ENCODE data around the gene MINAR1. TPM values are rescaled to one million over a fixed set of nuclear protein-coding genes. Genes with fewer than 3 reads are reported as not detected.

MINAR1 gene
- total RNA-seq, 4 donors from 2014 or later, result 0.05 to 1.1 (median 0.30) TPM

DNA sequence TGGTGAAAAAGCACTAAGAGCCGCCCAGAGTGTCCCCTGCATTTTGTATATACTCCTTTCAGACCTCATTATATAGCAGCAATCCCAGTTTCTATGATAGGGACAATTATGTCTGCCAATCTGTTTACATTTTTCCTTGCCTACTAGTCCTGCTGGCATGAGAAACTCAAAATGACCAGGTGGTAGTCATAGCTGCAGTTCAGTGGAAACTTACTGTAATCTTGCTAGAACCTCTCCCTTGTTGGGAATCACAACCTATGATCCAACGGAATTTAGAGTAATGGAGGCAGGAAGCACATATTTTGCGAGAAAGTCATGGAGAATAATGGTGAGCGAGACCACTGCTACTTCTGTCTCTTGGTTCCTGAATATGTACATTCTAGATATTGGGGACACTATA, 28.6 kb upstream of the MINAR1 start:
- TF ChIP-seq, protein P1, sequence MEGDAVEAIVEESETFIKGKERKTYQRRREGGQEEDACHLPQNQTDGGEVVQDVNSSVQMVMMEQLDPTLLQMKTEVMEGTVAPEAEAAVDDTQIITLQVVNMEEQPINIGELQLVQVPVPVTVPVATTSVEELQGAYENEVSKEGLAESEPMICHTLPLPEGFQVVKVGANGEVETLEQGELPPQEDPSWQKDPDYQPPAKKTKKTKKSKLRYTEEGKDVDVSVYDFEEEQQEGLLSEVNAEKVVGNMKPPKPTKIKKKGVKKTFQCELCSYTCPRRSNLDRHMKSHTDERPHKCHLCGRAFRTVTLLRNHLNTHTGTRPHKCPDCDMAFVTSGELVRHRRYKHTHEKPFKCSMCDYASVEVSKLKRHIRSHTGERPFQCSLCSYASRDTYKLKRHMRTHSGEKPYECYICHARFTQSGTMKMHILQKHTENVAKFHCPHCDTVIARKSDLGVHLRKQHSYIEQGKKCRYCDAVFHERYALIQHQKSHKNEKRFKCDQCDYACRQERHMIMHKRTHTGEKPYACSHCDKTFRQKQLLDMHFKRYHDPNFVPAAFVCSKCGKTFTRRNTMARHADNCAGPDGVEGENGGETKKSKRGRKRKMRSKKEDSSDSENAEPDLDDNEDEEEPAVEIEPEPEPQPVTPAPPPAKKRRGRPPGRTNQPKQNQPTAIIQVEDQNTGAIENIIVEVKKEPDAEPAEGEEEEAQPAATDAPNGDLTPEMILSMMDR (IDR thresholded peaks at IDR 0.05 in 4 of 5, conservative IDR thresholded peaks at IDR 0.05 in 1 of 5), result no peak
- TF ChIP-seq POLR2A (IDR thresholded peaks at IDR 0.05), result no peak
- ATAC-seq (no peak), DNase-seq (no peak)
- Histone ChIP-seq H3K9me3 (no peaks in the 10 kb centered on the region), H3K27ac (no peak overlapping the region), H3K4me3 (no peak overlapping the region), H3K4me1 (no peaks in the 10 kb centered on the region), H3K36me3 (no peaks in the 10 kb centered on the region), H3K27me3 (no peaks in the 10 kb centered on the region)
- intact Hi-C loops (cut with DNase I; ENCODE audit: low total_unique reads) (no loop called here), in situ Hi-C loops (cut with MboI; ENCODE audit: low sequenced_read_pairs in 4 of 4) (no loop called here)

DNA sequence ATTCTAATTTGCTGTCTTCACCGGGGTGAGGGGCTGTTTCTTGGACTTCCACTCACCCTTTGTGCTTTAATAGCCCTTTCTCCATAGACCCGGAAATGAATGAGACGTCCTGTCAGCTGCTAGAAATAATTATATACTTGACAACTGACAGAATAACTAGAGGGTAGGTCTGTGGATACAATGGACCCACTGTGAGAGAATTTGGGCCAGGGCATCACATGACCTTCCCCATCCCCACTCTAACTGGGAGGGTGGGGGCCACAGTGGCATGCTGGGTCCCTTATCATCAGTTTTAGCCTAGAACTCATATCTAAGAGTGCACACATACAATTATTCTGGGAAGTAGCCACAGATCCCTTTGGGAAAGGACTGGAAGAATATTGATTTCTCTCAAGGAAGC, 25.9 kb upstream of the MINAR1 start:
- Histone ChIP-seq H3K4me3 (no peak overlapping the region), H3K9me3 (no peaks in the 10 kb centered on the region), H3K36me3 (no peaks in the 10 kb centered on the region), H3K4me1 (no peaks in the 10 kb centered on the region), H3K27ac (no peak overlapping the region), H3K27me3 (no peaks in the 10 kb centered on the region)
- ATAC-seq (no peak), DNase-seq (no peak)
- intact Hi-C loops (cut with DNase I; ENCODE audit: low total_unique reads) (no loop called here), in situ Hi-C loops (cut with MboI; ENCODE audit: low sequenced_read_pairs in 4 of 4) (no loop called here)
- TF ChIP-seq POLR2A (IDR thresholded peaks at IDR 0.05), result no peak
- TF ChIP-seq, protein P1 (IDR thresholded peaks at IDR 0.05 in 4 of 5, conservative IDR thresholded peaks at IDR 0.05 in 1 of 5), result no peak

DNA sequence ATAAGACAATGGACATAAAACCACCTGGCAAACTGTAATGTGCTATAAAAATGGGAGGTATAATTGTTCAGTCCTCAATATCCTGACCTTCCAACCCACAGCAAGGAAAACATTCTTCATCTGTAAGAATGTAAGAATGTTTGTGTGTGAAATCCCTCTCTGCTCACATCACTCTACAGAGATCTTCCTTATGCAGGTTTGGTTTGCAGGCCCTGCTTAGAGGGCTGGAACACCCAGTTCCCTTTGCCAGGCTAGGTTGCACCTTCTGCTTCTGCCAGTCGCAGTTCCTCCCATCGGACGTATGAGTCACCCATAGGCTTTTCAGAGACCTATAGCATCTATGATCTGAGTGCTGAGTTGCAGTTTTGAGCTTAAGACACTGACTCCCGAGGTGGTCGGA, 24.1 kb upstream of the MINAR1 start:
- ATAC-seq, result no peak
- Histone ChIP-seq H3K27me3 (no peaks in the 10 kb centered on the region), H3K27ac (no peak overlapping the region), H3K36me3 (no peaks in the 10 kb centered on the region), H3K4me1 (no peaks in the 10 kb centered on the region), H3K9me3 (no peaks in the 10 kb centered on the region), H3K4me3 (no peak overlapping the region)
- in situ Hi-C loops (cut with MboI; ENCODE audit: low sequenced_read_pairs in 4 of 4), result no loop called here
- intact Hi-C loops (cut with DNase I; ENCODE audit: low total_unique reads), result no loop called here
- TF ChIP-seq, protein P1 (IDR thresholded peaks at IDR 0.05 in 4 of 5, conservative IDR thresholded peaks at IDR 0.05 in 1 of 5), result no peak
- TF ChIP-seq POLR2A (IDR thresholded peaks at IDR 0.05), result no peak
- DNase-seq, result no peak

DNA sequence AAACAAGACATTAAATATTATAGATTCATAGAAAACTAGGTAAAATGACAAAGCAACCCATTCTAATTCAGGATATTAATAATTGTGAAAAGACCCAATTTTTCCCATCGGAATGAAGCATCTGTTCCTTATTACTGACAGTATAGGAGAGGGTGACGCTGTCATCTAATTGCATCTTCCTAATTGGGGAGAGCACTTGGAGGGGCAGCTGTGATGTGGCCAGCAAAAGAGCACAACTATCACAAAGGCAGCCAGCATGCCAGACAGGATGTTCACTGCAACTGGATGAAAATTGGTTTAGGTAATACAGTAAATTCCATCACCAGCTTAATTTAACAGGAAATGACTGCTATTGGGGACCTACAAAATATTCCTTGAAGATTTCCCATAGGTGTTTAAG, 21.9 kb upstream of the MINAR1 start:
- no peak for ATAC-seq

DNA sequence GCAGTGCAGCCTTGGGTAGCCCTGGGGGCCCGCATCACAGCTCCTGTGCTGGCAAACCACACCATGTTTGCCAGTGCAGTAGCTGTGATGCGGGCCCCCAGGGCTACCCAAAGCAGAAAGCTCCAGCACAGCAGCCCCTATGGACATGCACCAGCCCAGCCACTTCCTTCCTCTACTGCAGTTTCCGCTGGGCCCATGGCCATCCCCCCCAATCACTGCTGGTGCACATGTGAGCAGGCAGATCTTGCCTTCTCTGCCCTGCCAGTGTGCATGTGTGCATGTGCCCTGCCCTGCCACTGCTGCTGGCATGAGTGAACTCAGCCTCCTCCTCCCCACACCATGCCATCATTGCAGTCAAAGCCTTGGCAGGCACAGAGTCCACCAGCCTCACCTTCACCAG, 20.1 kb upstream of the MINAR1 start:
- no peak for TF ChIP-seq POLR2A (IDR thresholded peaks at IDR 0.05)
- TF ChIP-seq, protein P1 (IDR thresholded peaks at IDR 0.05 in 4 of 5, conservative IDR thresholded peaks at IDR 0.05 in 1 of 5), result no peak
- Histone ChIP-seq H3K36me3 (no peaks in the 10 kb centered on the region), H3K4me1 (no peaks in the 10 kb centered on the region), H3K4me3 (no peak overlapping the region), H3K27ac (no peak overlapping the region), H3K9me3 (no peaks in the 10 kb centered on the region), H3K27me3 (no peaks in the 10 kb centered on the region)
- DNase-seq, result no peak
- ATAC-seq, result no peak
- intact Hi-C loops (cut with DNase I; ENCODE audit: low total_unique reads), result no loop called here
- in situ Hi-C loops (cut with MboI; ENCODE audit: low sequenced_read_pairs in 4 of 4), result no loop called here

More for the DNA sequence above, 21.9 kb upstream of the MINAR1 start:
- intact Hi-C loops (cut with DNase I; ENCODE audit: low total_unique reads) (no loop called here), in situ Hi-C loops (cut with MboI; ENCODE audit: low sequenced_read_pairs in 4 of 4) (no loop called here)
- H3K9me3 ChIP-seq, result no peaks in the 10 kb centered on the region
- H3K27ac ChIP-seq, result no peak overlapping the region
- no peak overlapping the region for H3K4me3 ChIP-seq
- H3K36me3 ChIP-seq, result no peaks in the 10 kb centered on the region
- TF ChIP-seq, protein P1 (IDR thresholded peaks at IDR 0.05 in 4 of 5, conservative IDR thresholded peaks at IDR 0.05 in 1 of 5), result no peak
- H3K27me3 ChIP-seq, result no peaks in the 10 kb centered on the region
- DNase-seq, result no peak
- no peaks in the 10 kb centered on the region for H3K4me1 ChIP-seq
